ENCODE data around the gene R3HDM1.
"Not testable (repeated sequence)": the region's sequence is repeated elsewhere in the genome, so short reads cannot be mapped to it uniquely, and the experiment has no call there.

R3HDM1 gene

DNA sequence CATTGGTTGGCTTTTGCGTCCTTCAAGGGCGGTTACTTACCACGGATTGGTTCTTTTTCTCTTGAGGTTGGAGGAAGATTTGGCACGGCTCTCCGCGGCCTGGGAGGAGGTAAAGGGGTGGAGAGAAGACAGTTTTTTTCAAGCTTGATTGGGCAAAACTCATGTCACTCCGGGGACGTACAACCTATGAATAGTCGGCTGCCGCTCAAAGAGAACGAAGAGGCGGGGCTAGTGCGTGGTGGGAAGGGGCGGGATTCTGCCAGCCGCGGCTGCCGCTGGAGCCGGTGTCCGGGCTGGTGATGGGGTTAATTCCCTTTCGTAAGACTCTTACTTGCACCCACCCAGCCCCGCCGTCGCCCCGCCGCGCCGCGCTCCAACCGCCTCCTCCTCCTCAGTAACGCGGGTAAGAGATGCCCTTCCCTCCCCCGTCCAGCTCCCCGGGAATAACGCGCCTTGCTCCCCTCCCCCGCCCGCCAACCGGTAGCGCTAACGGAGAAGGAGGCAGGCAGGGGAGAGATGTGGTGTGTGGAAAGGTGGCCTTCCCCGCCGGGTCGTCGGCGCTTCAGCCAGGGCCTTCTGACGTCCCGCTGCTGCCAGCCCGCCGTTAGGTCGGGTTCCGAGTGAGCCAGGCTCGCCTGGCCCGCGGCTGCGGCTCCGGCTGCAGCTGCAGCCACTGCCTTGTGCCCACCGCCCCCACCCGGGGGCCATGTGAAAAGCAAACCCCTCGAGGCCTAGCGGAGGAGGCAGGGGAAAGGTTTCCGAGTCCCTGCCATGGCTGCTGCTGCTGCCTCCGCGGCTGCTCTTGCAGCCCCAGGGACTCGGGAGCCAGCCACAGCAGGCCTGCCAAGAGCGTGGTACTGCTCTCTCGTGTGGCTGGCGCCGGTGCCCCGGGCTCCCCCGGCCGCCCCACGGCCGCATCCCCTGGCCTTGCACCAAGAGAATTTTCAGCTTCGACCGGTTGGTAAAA is at the start of gene R3HDM1:
R3HDM1 (plus strand) TSS at position 254 of the 967 bp plus-strand sequence. CDS start 73,362 bp downstream, outside the sequence.
- peak; percentile 87 to 95 for DNase-seq (ENCODE audit: low read depth in 2 of 2)

DNA sequence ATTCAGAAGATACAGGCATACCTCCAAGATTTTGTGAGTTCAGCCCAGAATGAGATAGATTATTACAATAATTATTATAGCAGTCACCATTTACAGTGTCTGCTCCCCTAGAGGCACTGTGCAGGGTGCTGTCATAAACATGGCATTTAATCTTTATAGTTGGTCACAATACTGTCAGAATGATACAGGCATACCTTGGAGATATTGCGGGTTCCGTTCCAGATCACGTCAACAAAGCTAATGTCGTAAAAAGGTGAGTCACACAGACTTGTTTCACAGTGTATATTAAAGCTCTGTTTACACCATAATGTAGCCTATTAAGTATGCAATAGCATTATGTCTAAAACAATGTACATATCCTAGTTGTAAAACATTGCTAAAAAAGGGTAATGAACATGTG is 45.8 kb upstream of the R3HDM1 start:
- no peak for DNase-seq (ENCODE audit: low read depth in 2 of 2)

DNA sequence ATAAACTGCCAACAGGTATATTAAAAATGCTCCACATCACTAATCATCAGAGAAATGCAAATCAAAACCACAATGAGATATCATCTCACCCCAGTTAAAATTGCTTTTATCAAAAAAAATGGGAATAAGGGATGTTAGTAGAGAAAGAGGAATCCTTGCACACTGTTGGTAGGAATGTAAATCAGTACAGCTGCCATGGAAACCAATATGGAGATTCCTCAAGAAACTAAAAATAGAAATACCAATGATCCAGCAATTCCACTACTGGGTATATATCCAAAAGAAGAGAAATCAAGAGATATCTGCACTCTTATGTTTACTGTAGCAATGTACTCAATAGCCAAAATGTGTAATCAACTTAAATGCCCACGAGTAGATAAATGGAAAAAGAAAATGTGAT is 40.9 kb upstream of the R3HDM1 start:
- DNase-seq (ENCODE audit: low read depth in 2 of 2), result no peak

DNA sequence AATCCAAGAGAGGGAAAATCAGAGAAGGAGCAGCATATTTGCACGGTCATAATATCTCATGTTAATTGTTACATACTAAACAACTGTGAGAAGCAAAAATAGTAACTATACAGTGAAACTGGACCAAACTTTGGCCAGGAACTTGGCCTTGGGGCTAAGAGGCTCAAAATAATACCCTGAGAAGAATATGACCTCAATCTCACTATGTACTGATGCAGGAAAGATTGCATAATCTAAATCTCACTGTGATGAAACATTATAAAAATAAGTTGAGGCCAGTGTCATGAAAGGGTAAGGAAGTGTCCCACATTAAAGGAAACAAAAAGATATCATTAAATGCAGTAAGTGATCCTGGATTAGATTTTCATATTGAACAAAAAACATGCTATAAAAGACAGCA is 36.8 kb upstream of the R3HDM1 start:
- no peak for DNase-seq (ENCODE audit: low read depth in 2 of 2)

- DNase-seq (ENCODE audit: low read depth in 2 of 2), result no peak
Measured at GRCh38 chr2:135494917-135495316, 36.4 kb upstream of the R3HDM1 start.

DNA sequence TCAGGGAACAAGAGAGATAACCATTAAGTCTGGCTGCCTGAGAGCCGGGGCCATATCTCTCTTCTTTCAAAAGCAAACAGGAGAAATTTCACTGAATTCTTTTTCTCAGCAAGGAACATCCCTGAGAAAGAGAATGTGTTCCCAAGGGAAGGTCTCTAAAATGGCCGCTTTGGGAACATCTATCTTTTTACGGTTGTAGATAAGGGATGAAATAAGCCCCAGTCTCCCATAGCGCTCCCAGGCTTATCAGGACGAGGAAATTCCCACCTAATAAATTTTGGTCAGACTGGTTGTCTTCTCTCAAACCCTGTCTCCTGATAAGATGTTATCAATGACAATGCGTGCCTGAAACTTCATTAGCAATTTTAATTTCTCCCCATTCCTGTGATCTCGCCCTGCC is 32.7 kb upstream of the R3HDM1 start:
- not testable (repeated sequence) for DNase-seq (ENCODE audit: low read depth in 2 of 2)

- DNase-seq (ENCODE audit: low read depth in 2 of 2), result no peak
Measured at GRCh38 chr2:135504811-135505210, 26.5 kb upstream of the R3HDM1 start.

DNA sequence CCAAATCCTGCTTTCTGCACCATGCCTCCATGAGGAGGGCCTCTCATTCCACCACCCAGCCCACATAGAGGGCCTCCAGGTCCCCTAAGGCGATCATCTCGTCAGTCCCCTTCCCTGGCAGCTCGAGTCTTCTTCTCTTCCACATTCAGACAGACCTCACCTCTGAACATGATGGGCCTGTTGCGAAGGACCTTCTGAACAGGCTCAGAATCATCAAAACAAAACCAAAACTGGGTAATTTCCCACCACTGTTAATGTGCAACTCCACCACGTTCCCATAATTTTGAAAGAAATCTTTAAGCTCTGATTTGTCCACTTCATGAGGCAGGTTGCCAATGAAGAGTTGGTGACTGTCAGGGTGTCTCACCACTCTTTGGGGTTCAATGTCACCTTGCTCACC is 20.7 kb upstream of the R3HDM1 start:
- DNase-seq (ENCODE audit: low read depth in 2 of 2), result no peak

GRCh38 chr2:135512099-135512498 is 19.2 kb upstream of the R3HDM1 start:
- no peak for DNase-seq (ENCODE audit: low read depth in 2 of 2)

DNA sequence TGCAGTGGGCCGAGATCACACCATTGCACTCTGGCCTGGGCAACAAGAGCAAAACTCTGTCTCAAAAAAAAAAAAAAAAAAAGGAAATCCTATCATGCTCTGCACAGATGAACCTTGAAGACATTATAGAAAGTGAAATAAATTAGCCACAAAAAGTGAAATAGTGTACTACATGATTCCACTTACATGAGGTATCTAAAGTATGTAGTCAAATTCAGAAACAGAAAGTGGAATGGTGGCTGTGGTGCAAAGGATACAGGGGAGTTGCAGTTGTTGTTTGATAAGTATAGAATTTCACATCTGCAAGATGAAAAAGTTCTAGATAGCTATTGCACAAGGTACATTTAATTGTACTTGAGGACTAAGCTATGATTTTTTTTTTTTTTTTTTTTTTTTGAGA is 5.5 kb upstream of the R3HDM1 start:
- DNase-seq (ENCODE audit: low read depth in 2 of 2), result no peak

GRCh38 chr2:135528006-135528405 is 3.3 kb upstream of the R3HDM1 start:
- DNase-seq (ENCODE audit: low read depth in 2 of 2), result no peak

DNA sequence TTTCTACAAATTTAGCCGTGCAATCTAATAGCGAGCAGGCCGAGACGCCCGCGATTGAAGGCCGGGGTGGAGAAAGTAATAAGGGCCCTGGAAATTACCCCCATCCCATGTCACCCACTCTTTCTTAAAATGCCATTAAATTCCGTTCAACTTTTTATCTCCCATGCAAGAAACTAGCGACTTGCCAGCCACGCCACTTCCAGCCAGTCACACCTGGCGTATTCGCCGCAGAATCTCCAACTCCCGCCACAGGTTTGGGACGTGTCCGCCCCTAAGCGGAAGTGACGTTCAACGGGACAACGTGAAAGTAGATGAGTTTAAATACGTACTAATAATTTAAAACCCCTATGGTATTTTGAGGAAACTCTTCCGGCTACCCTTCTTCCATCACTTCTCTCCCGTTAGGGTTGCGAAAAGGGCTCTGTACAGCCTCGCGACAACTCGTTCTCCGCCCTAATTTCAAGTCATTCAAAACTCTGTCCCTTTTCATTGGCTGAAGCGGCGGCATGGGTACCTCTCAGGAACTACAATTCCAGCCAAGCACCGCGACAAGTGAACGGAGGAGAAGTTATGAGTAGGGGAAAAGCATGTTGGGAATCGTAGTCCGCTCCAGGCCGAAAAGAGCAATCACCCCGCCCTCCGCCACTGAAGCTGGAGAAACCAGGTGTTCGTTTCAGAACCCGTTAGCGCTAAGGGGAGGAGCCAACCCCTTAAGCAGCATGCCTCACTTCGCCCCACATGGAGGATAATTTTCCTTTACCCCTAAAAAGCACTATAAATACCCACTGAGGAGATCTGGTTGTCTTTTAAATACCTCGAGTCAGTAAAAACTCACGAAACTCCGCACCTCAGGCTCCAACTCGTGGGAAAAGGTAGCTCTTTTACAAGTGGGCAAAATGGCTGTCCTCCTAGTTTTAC is 712 bp upstream of the R3HDM1 start, which contains the start of gene ZRANB3:
ZRANB3 (minus strand) TSS at position 906 of the 918 bp plus-strand sequence.
- peak; percentile 80 to 91 for DNase-seq (ENCODE audit: low read depth in 2 of 2)

DNA sequence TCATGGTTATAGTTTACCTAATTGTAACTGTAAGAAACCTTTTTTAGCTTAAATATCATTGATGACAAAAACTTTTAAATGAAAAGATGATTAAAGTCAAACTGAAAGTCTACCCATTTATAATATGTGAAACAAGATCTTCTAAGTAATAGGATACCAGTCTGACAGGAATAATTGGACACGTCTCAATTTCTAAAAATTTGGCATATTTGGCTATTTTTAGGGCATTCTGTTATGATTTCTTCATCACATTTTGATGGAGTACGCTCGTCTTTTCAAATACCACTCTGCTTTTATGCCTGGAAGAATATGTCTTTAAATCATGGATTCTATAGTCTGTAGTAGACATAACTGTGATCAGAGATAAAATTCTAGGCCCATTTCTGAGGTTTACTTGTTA is 1.3 kb downstream of the R3HDM1 start:
- no peak for DNase-seq (ENCODE audit: low read depth in 2 of 2)

GRCh38 chr2:135533545-135533944 is 2.3 kb downstream of the R3HDM1 start:
- DNase-seq (ENCODE audit: low read depth in 2 of 2), result not testable (repeated sequence)

DNA sequence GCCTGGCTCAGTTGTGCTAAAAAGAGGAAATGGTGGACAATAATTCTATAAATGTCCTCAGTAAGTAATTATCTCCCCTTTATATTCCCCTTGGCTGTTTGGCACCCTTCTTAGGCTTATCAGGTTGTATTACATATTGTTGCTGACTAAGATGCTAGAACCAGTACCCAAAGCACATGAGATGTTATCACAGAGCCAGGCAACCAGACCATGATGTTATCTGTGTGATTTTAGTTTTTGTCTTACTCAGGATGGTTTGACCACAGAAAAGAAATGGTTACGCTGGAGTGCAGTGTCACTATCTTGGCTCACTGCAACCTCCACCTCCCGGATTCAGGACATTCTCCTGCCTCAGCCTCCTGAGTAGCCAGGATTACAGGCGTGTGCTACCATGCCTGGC is 15.2 kb downstream of the R3HDM1 start:
- DNase-seq (ENCODE audit: low read depth in 2 of 2), result no peak

- DNase-seq (ENCODE audit: low read depth in 2 of 2), result no peak
Measured at GRCh38 chr2:135547311-135547710, 16.0 kb downstream of the R3HDM1 start.

GRCh38 chr2:135551356-135551755 is 20.1 kb downstream of the R3HDM1 start:
- DNase-seq (ENCODE audit: low read depth in 2 of 2), result no peak

- DNase-seq (ENCODE audit: low read depth in 2 of 2), result no peak
Measured at GRCh38 chr2:135552887-135553286, 21.6 kb downstream of the R3HDM1 start.

DNA sequence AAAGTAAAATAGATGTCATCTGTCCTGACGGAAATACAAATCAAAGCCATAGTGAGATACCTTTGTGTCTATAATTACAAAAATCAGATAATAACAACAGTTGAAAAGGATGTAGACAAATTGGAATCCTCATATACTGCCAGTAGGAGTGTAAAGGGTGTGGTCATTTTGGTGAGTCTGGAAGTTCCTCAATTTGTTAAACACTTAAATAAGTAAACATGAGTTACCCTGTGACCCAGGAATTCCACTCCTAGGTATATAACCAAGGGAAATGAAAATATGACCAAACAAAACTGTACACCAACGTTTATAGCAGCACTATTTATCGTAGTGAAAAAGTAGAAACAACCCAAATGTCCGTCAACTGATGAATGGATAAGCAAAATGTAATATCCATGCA is 24.0 kb downstream of the R3HDM1 start:
- no peak for DNase-seq (ENCODE audit: low read depth in 2 of 2)

GRCh38 chr2:135557530-135557929 is 26.2 kb downstream of the R3HDM1 start:
- no peak for DNase-seq (ENCODE audit: low read depth in 2 of 2)

DNA sequence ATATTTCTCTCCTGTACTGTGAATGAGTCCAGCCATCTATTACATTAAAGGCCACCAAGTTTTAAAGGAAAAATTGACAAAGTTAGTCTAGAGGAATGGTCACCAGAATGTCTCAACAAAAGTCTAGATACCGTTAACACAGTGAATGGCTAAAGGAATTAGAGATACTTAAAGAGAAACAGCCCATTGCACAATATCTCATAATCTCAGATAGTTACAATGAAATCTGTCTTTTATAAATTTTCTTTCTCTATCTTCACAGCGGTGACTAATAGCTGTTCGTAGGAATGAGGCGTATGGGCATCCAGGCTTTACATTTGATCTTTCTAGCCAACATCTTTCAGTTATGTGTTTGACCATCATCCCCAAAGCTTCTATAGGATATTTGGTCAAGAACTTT is 30.6 kb downstream of the R3HDM1 start:
- DNase-seq (ENCODE audit: low read depth in 2 of 2), result no peak

GRCh38 chr2:135563793-135564192 is 32.5 kb downstream of the R3HDM1 start:
- no peak for DNase-seq (ENCODE audit: low read depth in 2 of 2)
